Raji (cell line): ENCODE measurements around the gene TNS1.

ENCODE experiments used
- POLR2A ChIP-seq: IDR thresholded peaks from 2 replicates; pipeline ENCODE4 v1.6.1; 2011; ENCODE audit warnings: low read depth, low read length, control low read depth; ENCODE audit not compliant: insufficient read depth

TNS1 gene

GRCh38 chr2:217802876-217803652, 199.7 kb downstream of the TNS1 start:
- no peak for TF ChIP-seq POLR2A

- TF ChIP-seq POLR2A, result no peak
Measured at GRCh38 chr2:217802266-217802665, 200.5 kb downstream of the TNS1 start.

- no peak for TF ChIP-seq POLR2A
Measured at GRCh38 chr2:217801711-217802110, 201.1 kb downstream of the TNS1 start.

GRCh38 chr2:217801115-217801531, 201.7 kb downstream of the TNS1 start:
- no peak for TF ChIP-seq POLR2A

- no peak for TF ChIP-seq POLR2A
Measured at GRCh38 chr2:217800433-217801114, 202.2 kb downstream of the TNS1 start.

- TF ChIP-seq POLR2A, result no peak
Measured at GRCh38 chr2:217799563-217800432, 203.0 kb downstream of the TNS1 start.

GRCh38 chr2:217798743-217799562, 203.8 kb downstream of the TNS1 start:
- no peak for TF ChIP-seq POLR2A

- TF ChIP-seq POLR2A, result no peak
Measured at GRCh38 chr2:217798191-217798590, 204.6 kb downstream of the TNS1 start.

- TF ChIP-seq POLR2A, result no peak
Measured at GRCh38 chr2:217797661-217798069, 205.1 kb downstream of the TNS1 start.

GRCh38 chr2:217797165-217797564, 205.6 kb downstream of the TNS1 start:
- TF ChIP-seq POLR2A, result no peak

GRCh38 chr2:217795706-217796465, 206.9 kb downstream of the TNS1 start:
- no peak for TF ChIP-seq POLR2A

- no peak for TF ChIP-seq POLR2A
Measured at GRCh38 chr2:217795067-217795466, 207.7 kb downstream of the TNS1 start.

GRCh38 chr2:217794133-217794986, 208.4 kb downstream of the TNS1 start:
- no peak for TF ChIP-seq POLR2A
